ENCODE data around the gene LTBP3.

The LTBP3 gene

GRCh38 chr11:65592858-65593517 lies 34.8 kb upstream of the LTBP3 start:
- peaks cover 11% of the 10 kb centered on the region for H3K36me3 ChIP-seq
- no peak overlapping the region for H3K4me3 ChIP-seq (ENCODE audit: low read depth, low read length)
- H3K27me3 ChIP-seq (ENCODE audit: insufficient read depth, low read depth, severe bottlenecking) = no peaks in the 10 kb centered on the region
- H3K27ac ChIP-seq = no peak overlapping the region
- DNase-seq = no peak
- TF ChIP-seq CTCF (IDR thresholded peaks at IDR 0.05; ENCODE audit: low read depth, low read length) = no peak
- no peaks in the 10 kb centered on the region for H3K9me3 ChIP-seq (ENCODE audit: severe bottlenecking)

- Histone ChIP-seq H3K27ac (no peak overlapping the region), H3K9me3 (ENCODE audit: severe bottlenecking) (no peaks in the 10 kb centered on the region), H3K27me3 (ENCODE audit: insufficient read depth, low read depth, severe bottlenecking) (no peaks in the 10 kb centered on the region), H3K4me3 (ENCODE audit: low read depth, low read length) (no peak overlapping the region), H3K36me3 (peaks cover 5% of the 10 kb centered on the region)
- DNase-seq = no peak
- TF ChIP-seq CTCF (IDR thresholded peaks at IDR 0.05; ENCODE audit: low read depth, low read length) = no peak
Measured at GRCh38 chr11:65591939-65592857, 34.0 kb upstream of the LTBP3 start.

- Histone ChIP-seq H3K9me3 (ENCODE audit: severe bottlenecking) (no peaks in the 10 kb centered on the region), H3K36me3 (peaks cover 5% of the 10 kb centered on the region), H3K27ac (no peak overlapping the region), H3K4me3 (ENCODE audit: low read depth, low read length) (no peak overlapping the region), H3K27me3 (ENCODE audit: insufficient read depth, low read depth, severe bottlenecking) (no peaks in the 10 kb centered on the region)
- no peak for TF ChIP-seq CTCF (IDR thresholded peaks at IDR 0.05; ENCODE audit: low read depth, low read length)
- no peak for DNase-seq
Measured at GRCh38 chr11:65590240-65590738, 32.1 kb upstream of the LTBP3 start.

GRCh38 chr11:65589444-65590239 lies 31.5 kb upstream of the LTBP3 start:
- Histone ChIP-seq H3K4me3 (ENCODE audit: low read depth, low read length) (no peak overlapping the region), H3K27ac (no peak overlapping the region), H3K9me3 (ENCODE audit: severe bottlenecking) (no peaks in the 10 kb centered on the region), H3K27me3 (ENCODE audit: insufficient read depth, low read depth, severe bottlenecking) (no peaks in the 10 kb centered on the region), H3K36me3 (peaks cover 5% of the 10 kb centered on the region)
- no peak for TF ChIP-seq CTCF (IDR thresholded peaks at IDR 0.05; ENCODE audit: low read depth, low read length)
- no peak for DNase-seq

DNA sequence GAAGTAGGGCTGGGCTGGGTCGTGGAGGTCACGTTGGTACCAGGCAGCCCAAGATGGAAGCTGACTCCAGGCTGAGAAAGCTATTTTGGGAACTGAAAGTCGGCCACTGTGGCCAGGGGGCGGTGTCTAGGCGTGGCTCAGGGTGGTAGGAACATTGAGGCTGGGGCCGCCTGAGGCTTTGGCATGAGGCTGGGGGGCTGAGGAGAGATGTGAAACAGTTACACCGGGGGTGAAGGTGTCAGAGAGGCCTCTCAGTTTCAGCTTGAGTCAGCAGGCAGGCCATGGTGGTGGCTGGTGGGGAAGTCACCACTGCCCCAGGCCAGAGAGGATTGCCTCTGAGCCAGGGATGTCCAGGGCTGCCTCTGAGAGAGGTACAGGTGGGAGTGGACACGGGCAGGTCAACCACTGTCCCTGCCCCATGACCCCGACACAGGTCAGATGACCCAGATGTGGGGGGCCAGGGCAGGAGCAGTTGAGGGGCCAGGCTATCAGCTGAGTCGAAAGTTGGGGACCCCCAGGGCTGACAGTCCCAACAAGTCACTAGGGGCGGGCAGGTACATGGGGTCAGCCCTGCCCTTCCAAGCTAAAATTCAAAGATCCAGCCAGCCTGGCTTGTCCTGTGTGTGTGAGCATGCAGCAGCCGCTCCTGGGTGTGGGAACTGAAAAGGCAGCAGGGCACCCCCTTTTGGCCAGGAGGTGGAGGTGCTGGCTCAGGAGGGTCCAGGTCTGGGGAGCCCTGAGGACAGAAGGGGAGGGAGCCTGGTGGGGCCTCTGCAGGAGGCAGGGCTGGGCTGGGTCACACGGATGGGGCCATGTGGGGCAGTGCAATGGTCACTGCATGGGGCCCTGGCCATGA lies 30.3 kb upstream of the LTBP3 start:
- Histone ChIP-seq H3K27ac (peak overlapping the region; percentile 28), H3K4me3 (ENCODE audit: low read depth, low read length) (no peak overlapping the region), H3K36me3 (peaks cover 9% of the 10 kb centered on the region), H3K27me3 (ENCODE audit: insufficient read depth, low read depth, severe bottlenecking) (no peaks in the 10 kb centered on the region), H3K9me3 (ENCODE audit: severe bottlenecking) (no peaks in the 10 kb centered on the region)
- peak; percentile 72 for TF ChIP-seq CTCF (IDR thresholded peaks at IDR 0.05; ENCODE audit: low read depth, low read length)
- DNase-seq = peak; percentile 78

Data from WERI-Rb-1 (cell line).